ENCODE data around the gene PELI1. TPM values are rescaled to one million over a fixed set of nuclear protein-coding genes. Genes with fewer than 3 reads are reported as not detected.

Gene PELI1
- total RNA-seq, 1 donor from 2014 or later: 15.8 TPM

DNA sequence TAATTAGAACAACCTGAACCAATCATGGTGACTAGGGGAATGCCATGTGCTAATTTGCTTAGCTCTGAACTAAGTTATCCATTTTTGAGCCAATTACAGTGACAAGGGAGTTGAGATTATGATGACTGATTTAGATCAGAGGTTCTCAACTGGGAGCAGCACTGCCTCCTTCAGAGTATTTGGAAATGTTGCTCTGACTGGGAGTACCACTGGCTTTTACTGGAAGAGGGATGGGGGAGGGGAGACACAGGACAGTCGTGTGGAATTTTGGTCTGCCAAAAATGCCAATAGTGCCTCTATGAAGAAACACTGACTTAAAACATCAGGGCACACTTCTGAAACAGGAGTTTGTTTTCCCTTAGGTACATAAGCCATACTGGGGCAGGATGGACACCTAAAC, 76.9 kb downstream of the PELI1 start:
- Histone ChIP-seq H3K27me3 (ENCODE audit: control insufficient read depth, insufficient read depth, low read length) (no peaks in the 10 kb centered on the region), H3K36me3 (ENCODE audit: control insufficient read depth, insufficient read depth, low read length) (no peaks in the 10 kb centered on the region), H3K4me3 (ENCODE audit: low read depth, low read length) (no peak overlapping the region)
- DNase-seq (ENCODE audit: low read depth): no peak
- TF ChIP-seq CTCF (IDR thresholded peaks at IDR 0.05; ENCODE audit: insufficient read depth, low read length, poor library complexity, severe bottlenecking): no peak

DNA sequence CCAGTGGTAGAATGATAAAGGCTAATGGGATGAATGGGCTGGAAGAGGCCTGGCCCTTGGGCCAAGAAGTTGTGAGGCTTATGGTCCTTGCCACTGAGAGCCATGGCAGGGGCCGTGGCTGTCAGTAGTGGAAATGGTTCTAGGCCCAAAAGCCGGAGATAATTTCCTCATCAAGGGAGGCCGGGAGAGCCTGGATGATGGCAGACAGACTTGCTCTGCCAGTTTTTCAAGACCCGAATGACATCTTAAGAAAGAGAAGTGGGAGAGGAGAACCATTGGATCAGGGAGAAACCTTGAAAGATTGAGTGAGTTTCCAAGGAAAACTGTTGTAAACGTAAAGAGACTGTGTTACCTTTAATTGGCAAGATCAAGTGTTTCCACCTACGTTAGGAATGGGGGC, 78.7 kb downstream of the PELI1 start:
- no peak overlapping the region for H3K4me3 ChIP-seq (ENCODE audit: low read depth, low read length)
- no peaks in the 10 kb centered on the region for H3K36me3 ChIP-seq (ENCODE audit: control insufficient read depth, insufficient read depth, low read length)
- no peak for DNase-seq (ENCODE audit: low read depth)
- H3K27me3 ChIP-seq (ENCODE audit: control insufficient read depth, insufficient read depth, low read length): no peaks in the 10 kb centered on the region
- no peak for TF ChIP-seq CTCF (IDR thresholded peaks at IDR 0.05; ENCODE audit: insufficient read depth, low read length, poor library complexity, severe bottlenecking)

DNA sequence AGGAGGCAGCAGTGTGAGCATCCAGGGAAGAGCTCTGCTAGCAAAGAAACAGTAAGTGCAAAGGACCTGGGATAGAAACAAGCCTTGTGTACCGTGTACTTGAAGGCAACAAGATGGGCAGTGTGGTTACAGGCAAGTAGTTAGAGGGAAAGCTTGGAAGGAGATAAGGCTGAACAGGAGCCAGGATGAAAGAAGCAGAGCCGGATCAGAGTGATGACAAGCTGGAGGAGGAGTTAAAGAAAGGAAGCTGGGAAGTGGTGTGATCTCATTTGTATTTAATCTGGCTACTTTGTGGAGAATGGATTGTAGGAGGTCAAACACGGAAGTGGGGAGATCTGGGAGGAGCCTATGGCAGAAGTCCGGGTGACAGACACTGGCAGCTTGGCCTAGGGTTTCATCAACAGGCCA, 80.3 kb downstream of the PELI1 start:
- DNase-seq (ENCODE audit: low read depth): no peak

DNA sequence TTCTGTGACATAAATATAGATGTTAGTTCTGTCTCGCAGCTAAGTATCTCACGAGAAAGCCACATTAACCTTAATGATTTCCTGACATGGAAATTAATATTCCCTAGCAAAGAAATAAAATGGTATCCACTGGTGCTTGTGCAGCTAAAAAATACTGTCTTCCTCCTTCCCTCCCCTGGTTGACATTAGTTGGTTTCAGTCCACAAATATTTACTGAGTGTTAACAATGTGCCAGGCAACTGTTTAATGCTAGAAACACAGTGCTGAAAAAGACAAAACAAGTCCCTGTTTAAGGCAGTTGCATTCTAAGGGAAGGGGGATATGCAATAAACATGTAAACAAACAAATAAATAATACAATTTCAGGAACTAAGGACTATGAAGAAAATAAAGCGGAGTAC, 80.8 kb downstream of the PELI1 start:
- Histone ChIP-seq H3K36me3 (ENCODE audit: control insufficient read depth, insufficient read depth, low read length) (no peaks in the 10 kb centered on the region), H3K27me3 (ENCODE audit: control insufficient read depth, insufficient read depth, low read length) (no peaks in the 10 kb centered on the region), H3K4me3 (ENCODE audit: low read depth, low read length) (no peak overlapping the region)
- no peak for DNase-seq (ENCODE audit: low read depth)
- no peak for TF ChIP-seq CTCF (IDR thresholded peaks at IDR 0.05; ENCODE audit: insufficient read depth, low read length, poor library complexity, severe bottlenecking)

More for the DNA sequence above, 80.3 kb downstream of the PELI1 start:
- TF ChIP-seq CTCF (IDR thresholded peaks at IDR 0.05; ENCODE audit: insufficient read depth, low read length, poor library complexity, severe bottlenecking): no peak
- Histone ChIP-seq H3K27me3 (ENCODE audit: control insufficient read depth, insufficient read depth, low read length) (no peaks in the 10 kb centered on the region), H3K36me3 (ENCODE audit: control insufficient read depth, insufficient read depth, low read length) (no peaks in the 10 kb centered on the region), H3K4me3 (ENCODE audit: low read depth, low read length) (no peak overlapping the region)

GRCh38 chr2:64062840-64063239, 81.4 kb downstream of the PELI1 start:
- no peaks in the 10 kb centered on the region for H3K27me3 ChIP-seq (ENCODE audit: control insufficient read depth, insufficient read depth, low read length)
- H3K36me3 ChIP-seq (ENCODE audit: control insufficient read depth, insufficient read depth, low read length): no peaks in the 10 kb centered on the region
- TF ChIP-seq CTCF (IDR thresholded peaks at IDR 0.05; ENCODE audit: insufficient read depth, low read length, poor library complexity, severe bottlenecking): no peak
- peak; percentile 45 for DNase-seq (ENCODE audit: low read depth)
- no peak overlapping the region for H3K4me3 ChIP-seq (ENCODE audit: low read depth, low read length)

GRCh38 chr2:64059270-64059669, 85.0 kb downstream of the PELI1 start:
- no peak for DNase-seq (ENCODE audit: low read depth)
- Histone ChIP-seq H3K27me3 (ENCODE audit: control insufficient read depth, insufficient read depth, low read length) (no peaks in the 10 kb centered on the region), H3K4me3 (ENCODE audit: low read depth, low read length) (no peak overlapping the region), H3K36me3 (ENCODE audit: control insufficient read depth, insufficient read depth, low read length) (no peaks in the 10 kb centered on the region)
- no peak for TF ChIP-seq CTCF (IDR thresholded peaks at IDR 0.05; ENCODE audit: insufficient read depth, low read length, poor library complexity, severe bottlenecking)
